Heart left ventricle (tissue), 16 donors: ENCODE data around the gene THY1. TPM values are rescaled to one million over a fixed set of nuclear protein-coding genes. Genes with fewer than 3 reads are reported as not detected.
"Not testable (repeated sequence)": the region's sequence is repeated elsewhere in the genome, so short reads cannot be mapped to it uniquely, and the experiment has no call there.

Experiments
- ATAC-seq, 4 donors: fragments of 200-7000 bp; cut with Tn5 transposase; one replicate each; pipeline ENCODE4 v1.9.1; 2020 to 2022; ENCODE audit warnings: moderate library complexity in 4 of 4, mild to moderate bottlenecking in 3 of 4, moderate number of reproducible peaks in 1 of 4
- DNase-seq, 5 donors: peaks; one replicate each; pipeline ENCODE4 v3.0.0-alpha.2; 2020
- H3K27ac ChIP-seq, 12 donors: fragments of 200-600 bp; sonication (generic) in 4 of 12; one replicate each; pipeline versions ENCODE4 v1.5.0 to v1.8.0; 2016 to 2022; ENCODE audit warnings: mild to moderate bottlenecking in 2 of 12
- H3K27me3 ChIP-seq, 9 donors: fragments of 200-600 bp; sonication (generic) in 2 of 9; one replicate each; pipeline versions ENCODE4 v1.5.1 to v1.8.0; 2016 to 2022; ENCODE audit warnings: mild to moderate bottlenecking in 3 of 9
- H3K36me3 ChIP-seq, 9 donors: fragments of 200-600 bp; sonication (generic) in 2 of 9; one replicate each; pipeline versions ENCODE4 v1.5.0 to v1.8.0; 2018 to 2022; ENCODE audit warnings: mild to moderate bottlenecking in 2 of 9
- H3K4me1 ChIP-seq, 12 donors: fragments of 200-600 bp; sonication (generic) in 4 of 12; one replicate each; pipeline versions ENCODE4 v1.5.0 to v1.8.0; 2016 to 2022; ENCODE audit warnings: mild to moderate bottlenecking in 3 of 12
- H3K4me3 ChIP-seq, 12 donors: fragments of 200-600 bp; sonication (generic) in 4 of 12; one replicate each; pipeline versions ENCODE4 v1.5.0 to v1.8.0; 2017 to 2022; ENCODE audit warnings: mild to moderate bottlenecking in 9 of 12, moderate library complexity in 4 of 12
- H3K9me3 ChIP-seq, 12 donors: fragments of 200-600 bp; sonication (generic) in 4 of 12; one replicate each; pipeline versions ENCODE4 v1.5.0 to v1.8.0; 2016 to 2022; ENCODE audit warnings: mild to moderate bottlenecking in 1 of 12
- CTCF ChIP-seq, 12 donors: fragments of 200-600 bp; sonication (generic) in 4 of 12; IDR thresholded peaks; one replicate each; pipeline versions ENCODE4 v1.5.0 to v1.8.0; 2018 to 2022; ENCODE audit warnings: antibody characterized with exemption in 12 of 12, mild to moderate bottlenecking in 5 of 12
- POLR2A ChIP-seq, 2 donors: fragments of 450-650 bp; IDR thresholded peaks; one replicate each; pipeline ENCODE4 v1.6.1; 2017; ENCODE audit warnings: antibody characterized with exemption in 2 of 2, mild to moderate bottlenecking in 2 of 2, moderate library complexity in 2 of 2
- WGBS, 4 donors: extraction: QIAGEN DNeasy Blood & Tissue Kit in 2 of 4; methylation state at CpG; one replicate each; pipeline versions ENCODE4 v1.1.5 to v1.1.7; 2013 to 2018; 5-methylcytosine and 5-hydroxymethylcytosine counted together
- intact Hi-C, 10 donors: fragments of 100-400 bp; cut with DNase I; formaldehyde crosslinking; loops; one replicate each; pipeline versions ENCODE4 v1.11.1 to v1.14.2; 2022
- polyA plus RNA-seq, 2 donors: library from polyadenylated mRNA; stranded (reverse); fragments of 200-250 nt; gene quantifications; one replicate each; pipeline ENCODE4 v1.2.3, GENCODE V29; 2013
- total RNA-seq, 9 donors: library from RNA; depleted of rRNA in 2 of 9; stranded (reverse); fragments of >200 nt in 2 of 9; fragmentation: NEBNext Ultra II Directional in 3 of 9; extraction: Animal tissue kit (Norgen Biotek cat#: 25700) in 3 of 9; gene quantifications; one replicate each; pipeline versions ENCODE4 v1.1.0 to v1.2.4, GENCODE V29; 2016 to 2023
- donor health status: ischemic (EF 13 %, LVEDD 7.1; RV severe dilation, severe dysfunction).
- donor health status: healthy with polysubstance abuse.
- donor health status: DM: no; HTN: yes; CAD: no.
- donor health status: DM: no; HTN: no; CAD: no.
- donor health status: ischemic (EF 25% LVEDD 6.9; RV normal size, moderate dysfunction).
- donor health status: ischemic (EF 25% LVEDD 5.7; RV mildly dilated, moderate dysfunction).
- donor health status: healthy.
- donor health status: DM: yes; HTN: yes; CAD: no.
- donor health status: ischemic (EF 35%, LVEDD 5.7; RV mildly dilated, moderate dysfunction).
- donor health status: nonischemic (EF 11% LVEDD 7.7; RV severe dilation, severe dysfunction).
- donor health status: DM: yes; HTN: yes; CAD: no.
- donor health status: PGD.
- donor health status: ischemic (EF 29% LVEDD 5.4; RV normal size, mild dysfunction).
- donor health status: nonischemic (EF 23%, LVEDD 6.1; RV moderate dilation, normal function).

The THY1 gene
- total and polyA plus RNA-seq, 11 donors, result 0.80 to 57.8 (median 5.8) TPM; not detected in 1

GRCh38 chr11:119384332-119384731 lies 38.6 kb downstream of the THY1 start:
- 82 to 93% (median 89%) methylated on average over 2 of the region's 2 CpGs for WGBS, 4 donors
- ATAC-seq (no peak), DNase-seq (no peak)
- no peak overlapping the region for H3K4me3 ChIP-seq
- peaks cover 0 to 7% (median 0%) of the 10 kb centered on the region in 9 donors for H3K27me3 ChIP-seq
- H3K27ac ChIP-seq, result no peak overlapping the region
- peaks cover 0 to 23% (median 17%) of the 10 kb centered on the region in 12 donors for H3K4me1 ChIP-seq
- TF ChIP-seq CTCF (IDR thresholded peaks at IDR 0.05), result no peak
- TF ChIP-seq POLR2A (IDR thresholded peaks at IDR 0.05), result no peak
- H3K9me3 ChIP-seq, result no peaks in the 10 kb centered on the region
- intact Hi-C loops, result loop anchor here in 5 of 10 donors (5.0 to 10.0 kb wide), 4 partner anchors 47 to 93 kb away; no protein-coding TSS in a partner anchor
- no peaks in the 10 kb centered on the region for H3K36me3 ChIP-seq

DNA sequence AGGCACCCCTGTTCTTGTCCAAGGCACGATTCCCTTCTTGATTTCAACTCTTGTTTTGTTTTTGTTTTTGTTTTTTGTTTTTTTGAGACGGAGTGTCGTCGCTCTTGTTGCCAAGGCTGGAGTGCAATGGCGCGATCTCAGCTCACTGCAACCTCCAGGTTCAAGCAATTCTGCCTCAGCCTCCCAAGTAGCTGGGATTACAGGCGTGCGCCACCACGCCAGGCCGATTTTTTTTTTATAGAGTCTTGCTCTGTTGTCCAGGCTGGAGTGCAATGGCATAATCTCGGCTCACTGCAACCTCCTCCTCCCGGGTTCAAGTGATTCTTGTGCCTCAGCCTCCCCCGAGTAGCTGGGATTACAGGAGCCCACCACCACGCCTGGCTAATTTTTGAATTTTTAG lies 40.5 kb downstream of the THY1 start:
- not testable (repeated sequence) for H3K36me3 ChIP-seq, DNase-seq, H3K9me3 ChIP-seq, H3K27ac ChIP-seq, H3K27me3 ChIP-seq, H3K4me3 ChIP-seq, ATAC-seq
- H3K4me1 ChIP-seq, result peaks cover 0 to 31% (median 17%) of the 10 kb centered on the region in 12 donors
- 88 to 92% (median 90%) methylated on average over 14 of the region's 14 CpGs for WGBS, 4 donors
- intact Hi-C loops, result loop anchor here in 5 of 10 donors (5.0 to 10.0 kb wide), 4 partner anchors 45 to 95 kb away; no protein-coding TSS in a partner anchor

DNA sequence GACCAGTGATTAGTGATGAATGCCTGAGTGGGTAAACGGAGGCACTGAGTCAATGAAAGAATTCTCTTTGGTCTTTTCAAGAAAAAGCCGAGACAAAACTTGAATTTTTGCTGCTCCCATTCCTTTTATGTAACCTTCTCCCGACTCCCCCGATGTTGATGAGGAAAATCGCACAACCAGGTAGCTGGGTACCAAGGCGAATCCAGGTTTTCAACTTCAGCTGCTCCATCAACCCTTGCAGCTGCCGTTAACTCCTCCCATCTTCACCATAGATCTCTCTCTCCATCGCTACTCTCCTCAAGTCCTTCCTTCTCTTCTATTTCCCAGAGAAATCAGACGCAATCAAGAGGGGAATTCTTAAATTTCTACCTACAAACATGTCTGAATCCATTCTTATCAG lies 40.9 kb downstream of the THY1 start:
- no peak for TF ChIP-seq CTCF (IDR thresholded peaks at IDR 0.05)
- no peak for TF ChIP-seq POLR2A (IDR thresholded peaks at IDR 0.05)
- H3K4me1 ChIP-seq, result peaks cover 0 to 35% (median 17%) of the 10 kb centered on the region in 12 donors
- peak overlapping the region in 1 of 12 donors; percentile 88 for H3K27ac ChIP-seq
- WGBS, 4 donors, result 9 to 13% (median 12%) methylated on average over 9 of the region's 9 CpGs
- peak overlapping the region in 11 of 12 donors; percentile 9 to 65 (median 53) for H3K4me3 ChIP-seq
- H3K9me3 ChIP-seq, result no peaks in the 10 kb centered on the region
- intact Hi-C loops, result loop anchor here in 5 of 10 donors (5.0 to 10.0 kb wide), 4 partner anchors 45 to 95 kb away; no protein-coding TSS in a partner anchor
- ATAC-seq (no peak), DNase-seq (no peak)
- H3K27me3 ChIP-seq, result peaks cover 0 to 7% (median 0%) of the 10 kb centered on the region in 9 donors
- no peaks in the 10 kb centered on the region for H3K36me3 ChIP-seq

DNA sequence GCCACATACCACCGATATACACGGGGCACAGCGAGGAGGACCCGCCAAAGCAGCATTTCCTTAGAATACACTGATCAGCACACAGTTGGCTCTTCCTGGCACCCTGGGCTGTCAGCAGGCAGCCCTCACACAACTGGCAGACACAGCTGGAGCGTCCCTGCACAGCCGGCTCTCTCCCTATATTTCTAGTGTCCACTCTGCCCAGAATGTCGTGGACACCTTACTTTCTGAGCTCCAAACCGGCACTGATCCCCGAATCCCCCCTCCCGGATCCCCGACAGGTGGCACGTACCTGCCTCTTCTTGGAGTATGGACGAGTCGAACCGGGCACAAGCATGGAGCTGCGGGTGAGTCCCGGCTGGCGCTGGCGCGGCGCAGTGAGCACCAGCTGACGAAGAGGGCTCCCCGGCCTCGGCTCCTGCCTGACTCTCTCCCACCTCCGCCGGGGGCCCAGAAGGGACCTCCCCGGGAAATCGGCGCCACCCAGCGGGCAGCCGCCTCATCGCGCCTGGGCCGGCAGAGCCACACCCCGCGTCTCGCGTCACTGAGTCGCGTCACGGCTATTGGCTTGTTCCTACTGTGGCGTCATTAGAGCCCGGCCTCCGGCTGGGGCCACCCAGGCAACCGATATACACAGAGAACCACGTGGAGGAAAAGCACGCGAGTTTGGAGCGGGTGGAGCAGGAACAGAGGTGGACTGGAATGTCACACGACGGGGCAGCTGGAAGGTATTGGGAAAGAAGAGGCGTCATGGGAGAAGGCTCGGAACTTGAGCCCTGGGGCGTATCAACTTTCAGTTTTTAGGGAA lies 41.6 kb downstream of the THY1 start, which contains the start of gene USP2:
USP2 (minus strand) TSS at position 510 of the 808 bp plus-strand sequence. CDS start 8,210 bp downstream, outside the sequence.
- Histone ChIP-seq H3K27me3 (peaks cover 0 to 7% (median 0%) of the 10 kb centered on the region in 9 donors), H3K9me3 (no peaks in the 10 kb centered on the region), H3K4me3 (peak within 1 kb of the TSS; percentile 9 to 65 (median 50)), H3K27ac (peak within 1 kb of the TSS in 11 of 12 donors; percentile 37 to 88 (median 69)), H3K36me3 (no peaks in the 10 kb centered on the region), H3K4me1 (peaks cover 0 to 40% (median 20%) of the 10 kb centered on the region in 12 donors)
- ATAC-seq (peak; percentile 91 to 94 (median 92)), DNase-seq (peak; percentile 95 to 98 (median 97))
- WGBS, 4 donors, result 0 to 1% (median 0%) methylated on average over 25 to 54 of the region's 54 CpGs
- TF ChIP-seq POLR2A (IDR thresholded peaks at IDR 0.05) (peak in 1 of 2 donors; percentile 64), CTCF (IDR thresholded peaks at IDR 0.05) (peak; percentile 77 to 99 (median 92))
- intact Hi-C loops, result loop anchor here in 6 of 10 donors (1.0 to 10.0 kb wide), 7 partner anchors 25 to 175 kb away; partner anchors contain the start of gene CBL (in 1 of the 6)
